H1 (cell line): Measurements from ENCODE around the gene THAP10.

Experiments used
- BCL11A ChIP-seq, 2 experiments: IDR thresholded peaks; one replicate each; pipeline ENCODE4 v1.6.1; 2011; ENCODE audit warnings: low read depth in 2 of 2, low read length in 2 of 2, mild to moderate bottlenecking in 2 of 2
- EZH2 ChIP-seq: fragments of 200-600 bp; sonication (generic); IDR thresholded peaks from 2 replicates; pipeline ENCODE4 v1.7.1; 2012; ENCODE audit warnings: low read depth, mild to moderate bottlenecking, moderate library complexity, low read length, inconsistent platforms; ENCODE audit not compliant: severe bottlenecking
- FOSL1 ChIP-seq: IDR thresholded peaks from 2 replicates; pipeline ENCODE4 v1.6.1; 2011; ENCODE audit warnings: mild to moderate bottlenecking, low read depth, low read length, moderate library complexity; ENCODE audit not compliant: insufficient read depth
- POLR2A ChIP-seq, 2 experiments: IDR thresholded peaks; 1 replicate in 1 of 2; 2 replicates in 1 of 2; pipeline ENCODE4 v1.6.1; 2011; ENCODE audit warnings: low read depth in 2 of 2, low read length in 2 of 2, mild to moderate bottlenecking in 2 of 2; ENCODE audit errors: control extremely low read depth in 1 of 2

- TF ChIP-seq EZH2 = no peak
- TF ChIP-seq FOSL1 = no peak
- no peak for TF ChIP-seq BCL11A (IDR thresholded peaks at IDR 0.05; ENCODE audit: low read depth in 2 of 2, low read length in 2 of 2)
- TF ChIP-seq POLR2A (IDR thresholded peaks at IDR 0.05; ENCODE audit: control extremely low read depth in 1 of 2, low read depth in 2 of 2, low read length in 2 of 2) = no peak
Observed at GRCh38 chr15:70892912-70893560, 803 bp upstream of the THAP10 start.
